Measurements from ENCODE around the gene SLC12A4.
"Not testable (repeated sequence)": the region's sequence is repeated elsewhere in the genome, so short reads cannot be mapped to it uniquely, and the experiment has no call there.

The SLC12A4 gene

GRCh38 chr16:67998231-67998778, 29.9 kb upstream of the SLC12A4 start:
- H3K4me3 ChIP-seq (ENCODE audit: low read depth, low read length) = not testable (repeated sequence)

GRCh38 chr16:67996666-67997065, 28.2 kb upstream of the SLC12A4 start:
- Histone ChIP-seq H3K4me2 (ENCODE audit: low read length) (no peak overlapping the region), H3K36me3 (ENCODE audit: control insufficient read depth, insufficient read depth, low read length) (no peaks in the 10 kb centered on the region), H3K9me3 (ENCODE audit: control insufficient read depth, low read length) (no peaks in the 10 kb centered on the region), H3K27ac (no peak overlapping the region), H2AFZ (no peak overlapping the region), H3K9ac (no peak overlapping the region), H3K79me2 (no peaks in the 10 kb centered on the region), H3K27me3 (ENCODE audit: control insufficient read depth, insufficient read depth, low read length) (no peaks in the 10 kb centered on the region), H3K4me1 (no peaks in the 10 kb centered on the region), H3K4me3 (ENCODE audit: low read depth, low read length) (no peak overlapping the region)
- TF ChIP-seq CTCF (IDR thresholded peaks at IDR 0.05) = no peak

More at GRCh38 chr16:67998231-67998778, 29.9 kb upstream of the SLC12A4 start:
- H3K36me3 ChIP-seq (ENCODE audit: control insufficient read depth, insufficient read depth, low read length); H3K9ac ChIP-seq; H3K9me3 ChIP-seq (ENCODE audit: control insufficient read depth, low read length); H3K4me2 ChIP-seq (ENCODE audit: low read length); H3K27me3 ChIP-seq (ENCODE audit: control insufficient read depth, insufficient read depth, low read length); H3K79me2 ChIP-seq; H3K27ac ChIP-seq; H3K4me1 ChIP-seq; H2AFZ ChIP-seq: not testable (repeated sequence)

GRCh38 chr16:67995423-67995822, 27.0 kb upstream of the SLC12A4 start:
- no peaks in the 10 kb centered on the region for H3K9me3 ChIP-seq (ENCODE audit: control insufficient read depth, low read length)
- TF ChIP-seq CTCF (IDR thresholded peaks at IDR 0.05) = no peak
- H3K4me2 ChIP-seq (ENCODE audit: low read length) = no peak overlapping the region
- no peak overlapping the region for H3K4me3 ChIP-seq (ENCODE audit: low read depth, low read length)
- no peak overlapping the region for H2AFZ ChIP-seq
- no peak overlapping the region for H3K27ac ChIP-seq
- no peak overlapping the region for H3K9ac ChIP-seq
- H3K36me3 ChIP-seq (ENCODE audit: control insufficient read depth, insufficient read depth, low read length) = no peaks in the 10 kb centered on the region
- no peaks in the 10 kb centered on the region for H3K79me2 ChIP-seq
- no peaks in the 10 kb centered on the region for H3K4me1 ChIP-seq
- no peaks in the 10 kb centered on the region for H3K27me3 ChIP-seq (ENCODE audit: control insufficient read depth, insufficient read depth, low read length)

GRCh38 chr16:67994040-67994408, 25.6 kb upstream of the SLC12A4 start:
- Histone ChIP-seq H3K27ac (peak overlapping the region; percentile 11), H2AFZ (peak overlapping the region; percentile 78)
- H3K27me3 ChIP-seq (ENCODE audit: control insufficient read depth, insufficient read depth, low read length); H3K4me3 ChIP-seq (ENCODE audit: low read depth, low read length); H3K4me1 ChIP-seq; H3K9me3 ChIP-seq (ENCODE audit: control insufficient read depth, low read length); H3K79me2 ChIP-seq; H3K9ac ChIP-seq; H3K4me2 ChIP-seq (ENCODE audit: low read length); H3K36me3 ChIP-seq (ENCODE audit: control insufficient read depth, insufficient read depth, low read length): not testable (repeated sequence)

- Histone ChIP-seq H3K36me3 (ENCODE audit: control insufficient read depth, insufficient read depth, low read length) (no peaks in the 10 kb centered on the region), H3K4me2 (ENCODE audit: low read length) (peak overlapping the region; percentile 45), H3K79me2 (no peaks in the 10 kb centered on the region), H3K9me3 (ENCODE audit: control insufficient read depth, low read length) (no peaks in the 10 kb centered on the region), H3K27ac (peak overlapping the region; percentile 11), H3K27me3 (ENCODE audit: control insufficient read depth, insufficient read depth, low read length) (no peaks in the 10 kb centered on the region), H3K4me1 (no peaks in the 10 kb centered on the region), H3K4me3 (ENCODE audit: low read depth, low read length) (no peak overlapping the region), H3K9ac (no peak overlapping the region), H2AFZ (peak overlapping the region; percentile 78)
- TF ChIP-seq CTCF (IDR thresholded peaks at IDR 0.05) = peak; percentile 96
These were observed 25.0 kb upstream of the SLC12A4 start for GRCh38 chr16:67993207-67994039.
